Stimulated activated CD4-positive, alpha-beta T cell treated with anti-CD3 and anti-CD28 coated beads, TNF-alpha, amount 100 ng/mL, for 1 hour (primary cell): ENCODE measurements around the gene AP1S1.
A peak's percentile ranks its signal among the peaks of the same experiment; 100 is the strongest.

Source experiments
- DNase-seq, 3 donors: peaks; one replicate each; pipeline ENCODE4 v3.0.0-alpha.2; 2020; ENCODE audit warnings: low read depth in 3 of 3, low spot score in 1 of 3

The AP1S1 gene

DNA sequence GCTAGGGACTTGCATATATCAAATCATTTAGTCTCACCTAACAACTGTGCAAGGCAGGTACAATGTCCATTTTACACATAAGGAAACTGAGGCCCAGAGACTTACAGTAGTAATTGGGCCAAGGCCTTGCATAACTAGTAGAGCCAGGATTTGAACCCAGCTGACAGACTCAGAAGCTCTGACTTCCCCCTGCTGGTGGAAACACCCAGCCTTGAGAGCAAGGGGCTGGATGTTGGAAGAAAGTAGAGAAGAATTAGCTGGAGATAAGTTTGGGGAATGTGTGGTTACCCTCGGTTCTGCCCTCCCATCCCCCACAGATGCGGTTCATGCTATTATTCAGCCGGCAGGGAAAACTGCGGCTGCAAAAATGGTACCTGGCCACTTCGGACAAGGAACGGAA is 2.0 kb downstream of the AP1S1 start:
- DNase-seq: no peak

GRCh38 chr7:101156866-101157589 is 2.8 kb downstream of the AP1S1 start:
- DNase-seq: no peak

- no peak for DNase-seq
Measured at GRCh38 chr7:101159696-101160674, 5.7 kb downstream of the AP1S1 start.

DNA sequence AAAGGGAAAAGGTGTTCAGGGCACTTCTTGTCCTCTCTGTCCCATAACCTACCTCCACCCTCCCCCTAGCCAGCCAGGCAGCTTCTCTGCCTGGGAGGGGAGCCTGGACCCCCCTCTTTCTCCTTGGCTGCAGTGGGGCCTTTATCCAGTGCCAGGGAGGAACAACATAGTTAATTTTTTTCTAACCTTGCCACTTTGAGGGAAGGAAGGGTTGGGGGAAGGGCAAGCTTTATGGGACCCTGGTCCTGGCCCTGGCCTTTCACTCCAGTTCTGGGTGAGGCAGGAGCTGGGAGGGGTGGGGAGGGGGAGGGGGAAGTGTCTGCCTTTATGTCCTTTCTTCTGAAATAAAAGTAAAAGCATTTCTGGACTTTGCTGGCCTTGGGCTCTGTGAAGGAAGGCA is 6.6 kb downstream of the AP1S1 start:
- no peak for DNase-seq

GRCh38 chr7:101161692-101162471 is 7.6 kb downstream of the AP1S1 start:
- DNase-seq: no peak

DNA sequence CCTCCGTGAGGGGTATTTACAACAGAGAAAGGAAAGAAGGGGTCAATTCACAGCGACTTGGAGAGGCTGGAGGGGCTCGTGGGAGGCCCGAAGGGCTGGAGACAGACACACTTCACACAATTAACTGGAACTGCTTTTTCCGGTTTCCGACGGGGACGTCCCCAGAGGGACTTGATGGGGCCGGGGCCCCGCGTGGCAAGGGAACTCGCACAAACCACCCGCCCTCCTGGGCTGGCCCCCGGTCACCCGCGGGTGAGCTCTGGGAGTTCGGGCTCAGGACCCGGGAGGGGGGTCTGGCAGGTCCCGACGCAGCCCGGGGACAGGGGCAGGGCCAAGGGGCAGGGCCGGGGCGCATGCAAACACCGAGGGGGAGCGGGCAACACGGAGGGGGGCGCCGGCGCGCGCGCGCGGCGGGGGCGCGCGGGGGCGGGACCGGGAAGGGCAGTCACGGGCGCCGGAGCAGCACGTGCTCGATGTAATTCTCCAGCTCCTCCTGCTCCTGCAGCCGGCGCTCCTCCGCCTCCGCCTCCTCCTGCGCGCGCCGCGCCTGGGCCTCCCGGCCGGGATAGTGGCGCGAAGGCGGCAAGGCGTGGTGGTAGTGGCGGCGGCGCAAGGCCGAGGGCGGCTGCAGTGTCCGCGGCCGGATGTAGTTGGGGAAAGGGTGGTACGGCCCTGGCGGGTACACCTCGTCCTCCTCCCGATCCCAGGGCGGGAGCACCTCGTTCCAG is 8.4 kb downstream of the AP1S1 start:
- DNase-seq: no peak

DNA sequence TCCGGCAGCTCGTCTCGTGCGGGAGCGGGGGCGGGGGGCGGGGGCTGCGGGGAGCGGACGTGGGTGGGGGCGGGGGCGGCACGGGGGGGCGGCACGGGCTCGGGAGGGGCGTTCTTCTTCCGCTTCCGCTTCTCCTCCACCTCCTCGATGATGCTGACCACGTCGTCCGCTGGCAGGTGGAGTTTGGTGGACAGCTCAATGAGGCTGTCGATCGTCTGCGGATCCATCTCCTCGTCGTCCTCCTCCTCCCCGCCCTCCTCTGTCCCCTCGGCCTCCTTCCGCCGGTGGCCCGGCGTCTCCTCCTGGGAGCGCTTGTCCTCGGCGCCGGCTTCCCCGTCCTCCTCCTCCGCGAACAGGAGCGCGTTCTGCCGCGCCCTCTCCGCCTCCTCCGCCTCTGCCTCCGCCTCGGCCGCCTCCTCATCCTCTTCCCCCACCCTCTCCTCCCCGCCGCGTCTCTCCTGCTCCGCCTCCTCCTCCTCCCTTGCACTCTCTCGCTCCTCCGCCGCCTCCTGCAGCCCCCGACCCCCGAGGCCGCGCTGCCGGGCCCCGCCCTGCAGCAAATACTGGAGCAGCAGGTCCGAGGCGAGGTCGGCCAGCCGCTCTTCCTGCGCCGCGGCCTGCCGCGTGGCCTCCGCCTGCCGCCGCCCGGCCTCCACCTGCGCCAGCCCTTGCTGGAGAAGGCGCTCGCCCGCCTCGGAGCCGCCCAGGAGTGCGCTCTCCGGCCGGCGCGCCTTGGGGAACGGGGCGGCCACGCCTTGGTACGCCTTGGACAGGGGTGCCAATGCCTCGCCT is 9.2 kb downstream of the AP1S1 start:
- no peak for DNase-seq

DNA sequence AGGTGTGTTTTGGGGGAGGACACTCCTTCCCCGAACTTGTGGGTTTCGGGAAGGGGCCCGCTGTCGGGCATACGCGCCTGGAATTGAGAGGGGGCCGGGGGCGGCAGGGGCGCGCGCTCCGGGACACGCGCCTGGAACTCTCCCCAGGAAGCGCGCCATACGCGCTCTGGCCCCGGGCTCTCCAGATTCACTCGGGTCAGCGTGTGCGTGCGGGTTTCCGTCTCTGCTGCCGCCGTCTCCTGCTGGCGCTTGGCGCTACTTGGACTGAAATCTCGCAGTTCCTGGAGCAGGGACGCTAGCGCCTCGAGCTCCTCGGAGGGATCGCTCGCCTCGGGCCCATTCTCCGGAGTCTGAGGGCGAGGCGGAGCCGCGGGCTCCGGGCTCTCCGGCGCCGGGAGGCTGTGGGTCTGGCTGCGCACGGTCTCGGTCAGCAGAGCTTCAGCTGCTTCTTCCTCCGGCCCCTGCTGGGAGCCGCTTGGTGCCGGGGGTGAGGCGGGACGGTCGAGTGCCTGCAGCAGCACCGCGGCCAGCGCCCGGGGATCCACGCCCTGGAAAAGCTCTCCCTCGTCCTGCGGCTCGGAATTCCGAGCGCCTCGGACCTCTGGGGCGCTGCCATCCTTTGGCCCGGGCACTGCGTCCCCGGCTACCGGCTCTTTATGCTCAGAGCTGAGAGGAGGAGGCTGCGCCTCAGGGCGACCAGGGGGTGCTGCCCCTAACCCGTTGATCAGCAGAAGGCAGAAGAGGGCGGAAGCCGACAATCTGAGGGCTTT is 10.0 kb downstream of the AP1S1 start:
- no peak for DNase-seq

DNA sequence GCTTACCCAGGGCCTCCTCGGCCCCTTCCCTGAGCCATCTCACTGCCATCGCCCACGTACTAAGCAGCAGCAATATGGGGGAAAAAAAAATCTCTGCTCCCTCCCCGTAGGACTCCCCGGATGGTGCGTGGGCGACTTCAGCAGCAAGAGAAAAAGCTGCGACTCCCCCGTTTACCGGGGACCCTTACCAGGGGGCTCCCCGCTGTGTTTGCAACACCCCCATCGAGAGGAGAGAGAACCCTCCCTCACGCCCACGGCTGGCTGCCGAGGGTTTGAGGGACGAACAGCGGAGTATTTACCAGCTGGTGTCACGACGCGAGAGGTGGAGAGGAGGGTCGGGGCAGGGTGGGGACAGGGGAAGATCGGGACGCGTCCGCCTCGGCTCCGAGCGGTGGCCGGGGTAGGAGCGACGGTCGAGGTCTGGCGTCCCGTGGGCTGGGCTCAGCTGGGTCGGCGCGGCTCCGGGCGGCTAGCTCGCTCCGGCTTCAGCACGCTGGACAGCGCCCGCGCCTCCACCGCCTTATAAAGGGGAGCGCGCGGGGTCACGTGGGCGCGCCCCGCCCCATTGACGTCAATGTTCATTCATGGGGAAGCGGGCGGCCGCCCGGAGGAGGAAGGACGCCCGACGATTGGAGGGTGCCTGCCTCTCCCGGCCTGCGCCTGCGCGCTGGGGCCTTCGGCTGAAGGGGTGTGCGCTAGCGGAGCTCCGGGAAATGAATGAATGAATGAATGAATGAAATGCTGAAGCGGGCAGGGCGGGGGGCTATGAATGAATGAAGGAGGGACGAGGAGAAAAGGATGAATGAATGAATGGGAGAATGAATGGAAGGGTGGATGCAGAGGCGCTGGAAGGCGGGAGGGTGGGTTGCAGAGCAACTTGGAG is 11.0 kb downstream of the AP1S1 start, which contains the start of gene VGF:
Gene VGF (minus strand): TSS at position 495 of the 883 bp plus-strand sequence. CDS start 726 bp downstream, outside the sequence.
- DNase-seq: peak; percentile 73 to 83 (median 79)

DNA sequence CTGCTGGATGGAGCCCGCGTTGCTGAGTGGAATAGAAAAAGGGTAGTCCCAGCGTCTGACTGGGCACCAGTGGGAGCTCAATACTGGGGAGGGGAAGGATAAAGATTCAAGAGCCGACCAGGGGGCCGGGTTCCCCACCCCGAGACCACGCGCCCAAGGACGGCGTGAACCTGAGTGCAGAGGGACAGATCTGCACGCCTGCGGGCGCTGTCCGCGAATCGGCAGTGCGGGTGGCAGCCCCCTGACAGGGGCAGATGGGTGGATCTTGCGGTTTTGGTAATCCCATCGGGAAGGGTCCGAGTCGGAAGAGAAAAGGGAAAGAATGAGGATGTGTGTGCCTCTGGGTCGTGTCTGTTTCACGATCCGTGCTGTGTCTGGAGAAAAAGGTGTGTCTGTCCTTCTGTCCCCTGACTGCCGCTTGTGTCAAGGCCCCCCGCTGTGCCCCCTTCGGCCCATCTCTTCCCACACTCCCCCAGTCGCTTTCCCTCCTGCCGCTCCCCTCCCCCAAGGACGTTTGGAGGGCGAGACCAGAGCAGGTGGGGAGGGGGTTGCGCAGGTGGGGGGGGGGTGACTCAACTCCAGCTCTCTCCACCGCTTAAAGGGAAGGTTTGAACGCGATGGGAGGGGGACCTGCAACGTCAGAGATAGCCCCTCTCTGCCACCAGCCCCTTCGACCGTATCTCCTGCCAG is 11.8 kb downstream of the AP1S1 start:
- DNase-seq: no peak

DNA sequence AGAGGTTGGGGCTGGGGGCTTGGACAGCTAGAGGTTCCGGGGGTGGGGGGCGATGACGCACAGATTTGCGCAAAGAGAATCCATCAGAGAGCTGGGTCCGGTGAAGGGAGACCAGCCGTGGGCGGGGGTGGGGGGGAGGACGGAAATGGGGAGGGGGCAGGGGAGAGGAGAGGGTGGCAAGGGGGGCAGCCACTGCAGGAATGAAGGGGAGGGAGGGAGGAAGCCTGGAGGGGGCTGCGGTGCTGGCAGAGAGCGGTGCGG is 12.3 kb downstream of the AP1S1 start:
- no peak for DNase-seq

GRCh38 chr7:101166909-101167644 is 12.8 kb downstream of the AP1S1 start:
- no peak for DNase-seq

- DNase-seq: no peak
Measured at GRCh38 chr7:101167645-101168411, 13.6 kb downstream of the AP1S1 start.

- DNase-seq: no peak
Measured at GRCh38 chr7:101168412-101169049, 14.3 kb downstream of the AP1S1 start.

- DNase-seq: no peak
Measured at GRCh38 chr7:101169110-101169837, 15.0 kb downstream of the AP1S1 start.
